GM21576 (cell line): ENCODE measurements around the gene EP400.
A peak's percentile ranks its signal among the peaks of the same experiment; 100 is the strongest.

Experiments used
- ATAC-seq: cut with Tn5 transposase; IDR thresholded peaks from one replicate; pipeline ENCODE4 v1.9.1; 2021; ENCODE audit warnings: mild to moderate bottlenecking, moderate library complexity; ENCODE audit not compliant: unreplicated experiment

The EP400 gene

GRCh38 chr12:131949431-131950181 is at the start of gene EP400:
TSS of gene EP400 (plus strand) at chr12:131949942. CDS start at chr12:131960620, 10,678 bp downstream.
- peak; percentile 87 for ATAC-seq

- ATAC-seq = no peak
Observed at GRCh38 chr12:131900397-131900796, 49.3 kb upstream of the EP400 start.

GRCh38 chr12:131901431-131902331 is 48.1 kb upstream of the EP400 start:
- ATAC-seq = no peak

- no peak for ATAC-seq
Observed at GRCh38 chr12:131902332-131903241, 47.2 kb upstream of the EP400 start.

GRCh38 chr12:131903270-131904255 is 46.2 kb upstream of the EP400 start:
- no peak for ATAC-seq

GRCh38 chr12:131904346-131904745 is 45.4 kb upstream of the EP400 start:
- ATAC-seq = no peak

GRCh38 chr12:131905081-131905629 is 44.6 kb upstream of the EP400 start:
- no peak for ATAC-seq

GRCh38 chr12:131905630-131906091 is 44.1 kb upstream of the EP400 start:
- ATAC-seq = no peak

- ATAC-seq = no peak
Observed at GRCh38 chr12:131907379-131908091, 42.2 kb upstream of the EP400 start.

- ATAC-seq = no peak
Observed at GRCh38 chr12:131908092-131909080, 41.4 kb upstream of the EP400 start.

- no peak for ATAC-seq
Observed at GRCh38 chr12:131909081-131909751, 40.5 kb upstream of the EP400 start.

GRCh38 chr12:131909752-131910219 is 40.0 kb upstream of the EP400 start:
- no peak for ATAC-seq

- no peak for ATAC-seq
Observed at GRCh38 chr12:131910302-131911027, 39.3 kb upstream of the EP400 start.

GRCh38 chr12:131911028-131911650 is 38.6 kb upstream of the EP400 start:
- ATAC-seq = no peak

GRCh38 chr12:131911851-131912477 is 37.8 kb upstream of the EP400 start:
- ATAC-seq = no peak
